Measurements from ENCODE around the gene PLEKHA3.
"Not testable (repeated sequence)": the region's sequence is repeated elsewhere in the genome, so short reads cannot be mapped to it uniquely, and the experiment has no call there.

PLEKHA3 gene

DNA sequence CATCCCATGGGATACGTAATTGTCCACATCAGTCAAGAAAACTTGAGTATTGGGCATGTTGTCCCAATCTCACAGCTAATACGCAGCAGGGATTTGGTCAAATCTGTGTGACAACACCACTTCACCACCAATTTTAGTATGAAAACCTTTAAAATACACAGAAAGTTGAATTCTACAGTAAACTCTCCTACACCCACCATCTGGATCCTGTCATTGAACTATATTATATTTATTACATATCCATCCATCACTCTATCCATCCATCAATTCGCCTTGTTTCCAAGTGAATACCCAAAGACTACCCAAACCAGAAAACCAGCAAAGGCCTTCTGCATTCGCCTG lies 1.0 kb upstream of the PLEKHA3 start:
- DNase-seq (ENCODE audit: low read depth): no peak

DNA sequence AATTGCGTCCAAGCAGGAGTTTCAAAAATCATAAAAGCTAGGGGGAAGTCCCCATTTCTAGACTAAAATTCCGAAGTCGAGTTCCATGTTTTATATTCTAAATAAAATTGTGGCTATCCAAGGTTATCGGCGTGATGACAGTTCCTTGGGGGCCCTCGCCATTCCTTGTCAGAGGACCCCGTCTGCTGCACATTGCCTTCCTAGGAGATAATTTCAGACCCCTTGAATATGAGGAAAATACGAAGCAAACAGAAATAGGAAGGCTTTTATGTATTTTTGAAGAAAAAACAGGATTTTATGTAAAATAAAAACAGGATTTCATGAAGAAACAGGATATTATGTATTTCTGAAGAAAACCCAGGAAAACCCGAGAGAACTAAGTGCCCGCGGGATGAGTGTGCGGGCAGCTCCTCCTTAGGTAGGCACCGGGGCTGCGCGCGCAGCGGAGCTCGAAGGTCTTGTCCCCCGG lies 465 bp upstream of the PLEKHA3 start:
- DNase-seq (ENCODE audit: low read depth): no peak

DNA sequence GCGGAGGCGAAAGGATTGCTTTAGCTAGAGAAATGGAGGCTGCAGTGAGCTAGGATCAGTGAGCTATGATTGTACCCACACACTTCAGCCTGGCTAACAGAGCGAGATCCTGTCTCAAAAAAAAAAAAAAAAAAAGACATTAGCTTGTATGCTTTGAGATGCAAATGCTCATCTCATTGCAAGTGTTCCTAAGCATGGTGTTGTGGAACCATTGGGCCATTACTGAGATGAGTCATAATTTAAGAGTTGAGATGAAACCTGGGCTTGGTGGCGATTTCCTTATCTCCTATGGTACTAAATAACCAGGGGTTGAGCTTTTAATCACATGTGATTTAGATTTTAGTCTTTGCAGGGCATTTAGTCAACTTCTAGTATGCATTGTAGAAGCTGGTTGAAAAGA lies 2.2 kb downstream of the PLEKHA3 start:
- DNase-seq (ENCODE audit: low read depth): no peak

DNA sequence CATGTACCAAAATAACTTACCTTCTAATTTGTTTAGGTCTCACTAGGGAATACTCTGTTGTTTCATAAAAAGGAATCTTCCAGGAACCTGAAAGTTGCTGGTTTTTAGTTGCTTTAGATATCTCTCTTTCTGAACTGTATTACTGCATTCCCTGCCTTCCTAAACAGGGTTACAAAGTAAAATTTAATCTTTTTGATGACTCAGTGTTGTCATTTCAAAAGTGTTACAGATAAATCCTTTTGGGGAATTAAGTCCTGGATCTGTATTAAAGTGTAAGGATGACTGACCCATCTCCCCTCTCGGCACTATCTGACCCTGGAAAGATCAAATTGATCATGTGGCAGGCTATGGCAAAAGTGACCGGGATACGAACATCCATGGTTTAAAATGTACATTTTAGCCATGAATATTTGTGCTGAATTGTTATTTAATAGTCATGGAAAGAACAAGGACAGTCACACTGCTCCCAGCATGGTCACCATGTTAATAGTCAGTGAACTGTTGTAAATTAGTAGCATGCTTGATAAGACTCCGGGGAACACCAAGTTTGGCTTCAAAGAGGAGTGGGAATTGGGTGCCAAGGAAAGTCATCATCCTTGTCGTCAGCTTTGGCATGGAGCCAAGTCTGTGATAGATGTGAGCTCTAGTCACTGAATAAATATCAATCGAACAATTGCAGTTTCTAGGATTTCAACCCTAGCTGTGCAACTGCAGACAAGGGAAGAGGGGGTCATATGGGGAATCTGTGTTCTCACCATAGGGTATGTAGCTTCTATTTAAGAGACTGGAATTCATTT lies 4.2 kb downstream of the PLEKHA3 start:
- DNase-seq (ENCODE audit: low read depth): no peak

GRCh38 chr2:178485356-178485755 lies 5.1 kb downstream of the PLEKHA3 start:
- DNase-seq (ENCODE audit: low read depth): no peak

DNA sequence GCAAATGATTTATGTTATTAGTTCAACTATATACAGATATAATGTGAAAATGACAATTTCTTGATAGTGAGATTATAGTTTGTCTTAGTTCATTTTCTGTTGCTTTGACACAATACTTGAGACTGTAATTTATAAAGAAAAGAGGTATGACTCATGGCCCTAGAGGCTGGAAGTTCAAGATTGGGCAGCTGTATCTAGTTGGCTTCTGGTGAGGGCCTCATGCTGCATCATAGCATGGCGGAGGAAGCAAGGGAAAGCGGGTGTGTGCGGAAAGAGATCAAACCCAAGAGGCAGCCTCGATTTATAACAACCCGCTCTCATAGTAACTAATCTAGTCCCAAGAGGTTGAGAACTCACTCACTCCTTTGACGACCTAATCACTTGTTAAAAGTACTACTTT lies 11.4 kb downstream of the PLEKHA3 start:
- no peak for DNase-seq (ENCODE audit: low read depth)

GRCh38 chr2:178496049-178496448 lies 15.8 kb downstream of the PLEKHA3 start:
- DNase-seq (ENCODE audit: low read depth): no peak

DNA sequence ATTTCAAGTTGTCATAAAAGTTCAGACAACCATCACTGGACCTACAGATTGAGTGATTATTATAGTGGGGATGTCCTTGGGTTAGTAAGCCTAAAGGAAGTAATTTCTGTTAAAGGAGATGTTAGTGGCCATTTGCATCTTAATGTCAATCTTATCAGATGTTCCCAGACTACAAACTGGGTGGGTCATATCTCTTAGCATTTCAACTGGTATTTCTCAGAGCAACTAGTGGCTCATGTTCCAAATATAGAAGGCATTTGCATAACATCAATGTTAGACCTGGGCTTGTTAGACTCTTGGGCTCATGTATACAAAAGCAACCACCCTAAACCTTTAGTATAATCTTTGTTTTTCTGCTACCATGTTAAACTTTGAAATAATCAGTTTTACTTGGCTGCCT lies 17.9 kb downstream of the PLEKHA3 start:
- DNase-seq (ENCODE audit: low read depth): no peak

- DNase-seq (ENCODE audit: low read depth): no peak
Observed at GRCh38 chr2:178499640-178500039, 19.4 kb downstream of the PLEKHA3 start.

DNA sequence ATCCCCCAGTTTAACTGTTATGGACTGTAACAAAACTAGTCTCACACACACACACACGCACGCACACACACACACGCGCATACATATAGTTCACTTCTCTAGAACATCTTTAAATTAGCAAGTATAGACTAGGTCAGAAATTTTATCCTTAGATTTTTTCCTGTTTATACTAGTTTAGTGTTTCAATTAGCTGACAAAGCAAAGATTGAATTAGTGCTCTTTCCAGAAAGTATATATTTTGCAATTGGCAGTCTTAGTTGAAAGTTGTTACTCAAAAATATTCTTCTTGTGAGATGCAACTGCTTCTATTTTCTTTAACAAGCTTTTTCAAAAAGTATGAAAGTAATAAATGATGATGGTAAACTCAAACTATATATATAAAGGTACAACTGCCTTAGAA lies 22.5 kb downstream of the PLEKHA3 start:
- no peak for DNase-seq (ENCODE audit: low read depth)

DNA sequence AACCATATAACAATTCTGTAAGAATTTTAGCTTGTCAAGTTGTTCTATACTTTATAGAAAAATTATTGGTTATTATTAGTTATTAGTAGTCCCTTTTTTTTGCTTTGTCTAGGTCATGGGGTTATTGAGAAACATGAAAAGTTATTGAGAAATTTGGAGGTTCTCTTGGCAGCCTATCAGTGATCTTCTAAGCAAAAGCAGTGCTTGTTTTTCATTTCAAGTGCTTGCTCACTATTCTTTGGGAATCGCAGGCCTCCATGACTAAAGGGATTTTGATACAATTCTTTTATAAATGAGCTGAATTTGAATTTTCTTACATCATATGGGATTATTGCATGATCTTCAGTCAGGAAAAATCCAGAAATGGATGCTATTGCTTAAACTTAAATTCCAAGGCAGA lies 25.8 kb downstream of the PLEKHA3 start:
- DNase-seq (ENCODE audit: low read depth): no peak

GRCh38 chr2:178506524-178506923 lies 26.3 kb downstream of the PLEKHA3 start:
- DNase-seq (ENCODE audit: low read depth): no peak

DNA sequence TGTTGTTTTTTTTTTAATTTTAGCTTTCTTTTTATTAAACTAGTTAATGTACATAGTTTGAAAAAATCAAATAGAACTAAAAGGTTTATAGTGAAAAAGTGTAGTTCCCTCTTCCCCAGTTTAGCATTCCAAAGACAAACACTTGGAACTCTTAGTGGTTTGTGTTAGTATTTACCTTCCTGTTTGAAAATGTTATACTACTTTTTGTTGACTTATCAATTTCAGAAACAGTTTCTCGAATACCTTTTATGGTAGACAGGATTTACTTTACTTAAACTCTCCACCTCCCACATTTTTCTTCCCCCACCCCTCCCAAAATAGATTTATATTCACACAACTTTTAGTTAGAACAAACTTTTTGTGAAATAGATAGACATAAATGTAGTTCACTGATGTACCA lies 26.7 kb downstream of the PLEKHA3 start:
- no peak for DNase-seq (ENCODE audit: low read depth)

- DNase-seq (ENCODE audit: low read depth): no peak
Observed at GRCh38 chr2:178508646-178509045, 28.4 kb downstream of the PLEKHA3 start.

- no peak for DNase-seq (ENCODE audit: low read depth)
Observed at GRCh38 chr2:178510384-178510783, 30.1 kb downstream of the PLEKHA3 start.

DNA sequence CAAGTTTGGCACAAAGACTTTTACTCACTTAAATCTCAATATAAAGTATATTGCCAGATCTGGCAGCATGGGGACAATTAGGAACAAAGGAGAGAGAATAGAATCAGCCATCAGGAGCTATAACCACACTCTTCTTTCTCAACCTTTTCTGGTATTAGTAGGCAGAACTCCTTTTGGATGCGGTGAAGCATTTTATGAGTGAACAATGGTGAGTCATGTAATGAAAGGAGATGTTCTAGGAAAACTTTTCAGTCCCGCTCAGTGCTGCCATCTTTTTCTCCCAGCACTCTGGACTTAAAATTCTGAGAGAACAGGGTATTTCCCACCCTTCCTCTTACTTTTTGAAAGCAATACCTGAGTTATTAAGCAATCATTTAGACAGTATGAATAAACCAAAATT lies 32.2 kb downstream of the PLEKHA3 start:
- no peak for DNase-seq (ENCODE audit: low read depth)

DNA sequence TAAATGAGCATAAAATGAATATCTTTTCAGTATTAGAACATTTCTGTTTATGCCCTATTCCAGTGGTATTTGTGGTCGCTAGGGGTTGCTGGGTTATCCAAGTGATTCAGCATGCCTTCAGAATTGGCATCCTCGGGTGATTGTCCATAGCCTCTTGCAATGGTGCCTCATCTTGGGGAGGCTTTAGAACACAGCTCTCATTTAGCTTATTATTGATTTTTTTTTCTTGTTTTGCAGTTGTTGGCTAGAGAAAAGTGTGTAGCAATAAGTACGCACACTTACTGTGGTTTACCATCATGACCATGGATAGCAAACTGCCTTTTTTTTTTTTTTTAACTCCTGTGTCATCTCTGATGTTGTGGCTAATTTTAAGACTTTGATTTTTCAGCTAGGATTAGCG lies 33.6 kb downstream of the PLEKHA3 start:
- DNase-seq (ENCODE audit: low read depth): no peak

DNA sequence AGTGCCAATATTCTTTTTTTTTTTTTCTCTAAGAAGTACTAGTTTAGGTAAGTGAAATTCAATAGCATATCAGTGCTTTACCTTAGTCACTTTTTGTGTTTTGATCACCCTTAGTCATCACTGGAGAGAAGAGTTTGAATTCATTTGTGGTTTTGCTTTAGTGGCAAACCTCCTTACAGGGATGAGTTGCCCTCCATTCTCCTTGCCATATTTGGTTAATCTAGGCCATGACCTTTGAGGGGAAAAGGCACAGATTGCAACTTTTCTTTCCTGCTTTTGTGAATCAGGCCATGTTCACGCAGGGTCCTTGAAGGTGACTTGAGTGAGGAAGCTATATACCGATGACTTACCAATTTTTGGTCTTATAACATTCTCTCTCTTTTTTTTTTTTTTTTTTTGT lies 34.4 kb downstream of the PLEKHA3 start:
- DNase-seq (ENCODE audit: low read depth): no peak

DNA sequence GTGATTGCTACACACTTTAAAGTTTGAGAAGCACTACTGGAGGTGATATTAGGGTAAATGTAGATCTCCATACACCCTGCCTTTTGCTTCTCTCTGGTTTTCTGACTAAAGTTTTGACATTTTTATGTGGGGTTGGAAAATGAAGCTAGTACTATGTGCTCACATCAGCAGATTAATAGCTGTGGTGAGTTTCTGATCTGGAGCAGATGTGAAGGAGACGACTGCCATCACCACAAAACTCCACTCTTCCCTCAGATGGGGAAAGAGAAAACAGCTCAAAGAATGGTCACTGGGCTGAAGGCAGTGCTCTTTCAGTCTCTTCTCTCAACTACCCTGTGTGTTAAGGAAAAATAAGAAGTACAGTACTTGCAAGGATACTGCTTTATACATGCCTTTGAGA lies 37.2 kb downstream of the PLEKHA3 start:
- DNase-seq (ENCODE audit: low read depth): no peak

GRCh38 chr2:178521304-178522150 lies 41.3 kb downstream of the PLEKHA3 start:
- DNase-seq (ENCODE audit: low read depth): no peak

GRCh38 chr2:178522950-178523595 lies 42.8 kb downstream of the PLEKHA3 start:
- DNase-seq (ENCODE audit: low read depth): peak; percentile 68

- DNase-seq (ENCODE audit: low read depth): no peak
Observed at GRCh38 chr2:178523596-178524134, 43.4 kb downstream of the PLEKHA3 start.

- not testable (repeated sequence) for DNase-seq (ENCODE audit: low read depth)
Observed at GRCh38 chr2:178525010-178525409, 44.8 kb downstream of the PLEKHA3 start.
